HG02885 (cell line): ENCODE data around the gene NUMA1.

Experiments
- ATAC-seq: cut with Tn5 transposase; IDR thresholded peaks from one replicate; pipeline ENCODE4 v1.9.1; 2021; ENCODE audit warnings: mild to moderate bottlenecking; ENCODE audit not compliant: unreplicated experiment, poor library complexity

The NUMA1 gene

GRCh38 chr11:72004515-72005346 lies 75.6 kb downstream of the NUMA1 start:
- ATAC-seq: no peak

GRCh38 chr11:72003776-72004171 lies 76.6 kb downstream of the NUMA1 start:
- no peak for ATAC-seq

- ATAC-seq: no peak
Measured at GRCh38 chr11:72002841-72003775, 77.2 kb downstream of the NUMA1 start.

- no peak for ATAC-seq
Measured at GRCh38 chr11:72001834-72002591, 78.3 kb downstream of the NUMA1 start.

- ATAC-seq: no peak
Measured at GRCh38 chr11:72001285-72001684, 79.1 kb downstream of the NUMA1 start.

- ATAC-seq: no peak
Measured at GRCh38 chr11:72000202-72000867, 80.0 kb downstream of the NUMA1 start.

- no peak for ATAC-seq
Measured at GRCh38 chr11:71999798-72000197, 80.5 kb downstream of the NUMA1 start.

GRCh38 chr11:71999362-71999761 lies 81.0 kb downstream of the NUMA1 start:
- no peak for ATAC-seq

- ATAC-seq: no peak
Measured at GRCh38 chr11:71998649-71999310, 81.6 kb downstream of the NUMA1 start, which contains the start of gene IL18BP. Gene IL18BP (plus strand): TSS chr11:71998909. CDS start chr11:71999985, 1,076 bp downstream.

- no peak for ATAC-seq
Measured at GRCh38 chr11:71998061-71998460, 82.3 kb downstream of the NUMA1 start.

- ATAC-seq: no peak
Measured at GRCh38 chr11:71997594-71997993, 82.7 kb downstream of the NUMA1 start.

- no peak for ATAC-seq
Measured at GRCh38 chr11:71996946-71997345, 83.4 kb downstream of the NUMA1 start.

GRCh38 chr11:71996517-71996916 lies 83.8 kb downstream of the NUMA1 start:
- ATAC-seq: no peak

- ATAC-seq: no peak
Measured at GRCh38 chr11:71995726-71996291, 84.5 kb downstream of the NUMA1 start.

- ATAC-seq: no peak
Measured at GRCh38 chr11:71994786-71995185, 85.6 kb downstream of the NUMA1 start.

GRCh38 chr11:71992136-71992730 lies 88.1 kb downstream of the NUMA1 start:
- no peak for ATAC-seq

GRCh38 chr11:71991494-71991893 lies 88.8 kb downstream of the NUMA1 start:
- peak; percentile 80 for ATAC-seq

- no peak for ATAC-seq
Measured at GRCh38 chr11:71990701-71991100, 89.6 kb downstream of the NUMA1 start.

- ATAC-seq: no peak
Measured at GRCh38 chr11:71988050-71988449, 92.3 kb downstream of the NUMA1 start.
